Mucosa of descending colon (tissue), 3 donors: ENCODE data around the gene SNED1. TPM values are rescaled to one million over a fixed set of nuclear protein-coding genes. Genes with fewer than 3 reads are reported as not detected.

Experiments used
- ATAC-seq: fragments of 200-7000 bp; cut with Tn5 transposase; one replicate; pipeline ENCODE4 v1.9.1; 2020; ENCODE audit warnings: mild to moderate bottlenecking, moderate library complexity
- DNase-seq, 3 donors: peaks; one replicate each; pipeline ENCODE4 v3.0.0-alpha.2; 2020
- H3K36me3 ChIP-seq: fragments of 200-600 bp; one replicate; pipeline ENCODE4 v1.8.0; 2021; ENCODE audit warnings: low read depth, mild to moderate bottlenecking
- H3K4me1 ChIP-seq: fragments of 200-600 bp; one replicate; pipeline ENCODE4 v1.8.0; 2021; ENCODE audit warnings: low read depth, mild to moderate bottlenecking
- H3K4me3 ChIP-seq: fragments of 200-600 bp; one replicate; pipeline ENCODE4 v1.8.0; 2021; ENCODE audit warnings: mild to moderate bottlenecking
- H3K9me3 ChIP-seq: fragments of 200-600 bp; one replicate; pipeline ENCODE4 v1.8.0; 2021; ENCODE audit warnings: mild to moderate bottlenecking
- CTCF ChIP-seq: fragments of 200-600 bp; IDR thresholded peaks from one replicate; pipeline ENCODE4 v1.8.0; 2022; ENCODE audit warnings: antibody characterized with exemption, mild to moderate bottlenecking
- intact Hi-C, 2 donors: fragments of 100-400 bp; cut with DNase I in 1 of 2; cut with micrococcal nuclease in 1 of 2; formaldehyde crosslinking; loops; one replicate each; pipeline versions ENCODE4 v1.11.0 to v1.11.1; 2022; cut with DNase I, micrococcal nuclease
- total RNA-seq, 3 donors: library from RNA; stranded (reverse); fragmentation: NEBNext Ultra II Directional in 2 of 3; extraction: Animal tissue kit (Norgen Biotek cat#: 25700) in 2 of 3; gene quantifications; one replicate each; pipeline versions ENCODE4 v1.2.1 to v1.2.4, GENCODE V29; 2021 to 2023
- donor health status: DM: no; HTN: no; CAD: no; lungs with moderate emphysema.
- donor health status: DM: no; HTN: no; CAD: no.
- donor health status: DM: no; HTN: yes; CAD: no.

Gene SNED1
- total RNA-seq, 3 donors from 2014 or later = 7.0 to 16.3 (median 14.1) TPM

- ATAC-seq (no peak), DNase-seq (no peak)
- TF ChIP-seq CTCF = no peak
- intact Hi-C loops = no loop called here
- Histone ChIP-seq H3K4me1 (no peaks in the 10 kb centered on the region), H3K36me3 (no peaks in the 10 kb centered on the region), H3K9me3 (no peaks in the 10 kb centered on the region), H3K4me3 (no peak overlapping the region)
These were observed 71.9 kb downstream of the SNED1 start for GRCh38 chr2:241070361-241070760.

- DNase-seq = no peak
- no peak for ATAC-seq
- Histone ChIP-seq H3K4me1 (no peaks in the 10 kb centered on the region), H3K36me3 (no peaks in the 10 kb centered on the region), H3K9me3 (no peaks in the 10 kb centered on the region), H3K4me3 (no peak overlapping the region)
- no peak for TF ChIP-seq CTCF
- intact Hi-C loops = no loop called here
These were observed 72.6 kb downstream of the SNED1 start for GRCh38 chr2:241070811-241071676.

- intact Hi-C loops = no loop called here
- H3K9me3 ChIP-seq = no peaks in the 10 kb centered on the region
- H3K36me3 ChIP-seq = no peaks in the 10 kb centered on the region
- no peak overlapping the region for H3K4me3 ChIP-seq
- ATAC-seq (no peak), DNase-seq (no peak)
- TF ChIP-seq CTCF = no peak
- H3K4me1 ChIP-seq = no peaks in the 10 kb centered on the region
These were observed 73.3 kb downstream of the SNED1 start for GRCh38 chr2:241071677-241072111.

- no peak for TF ChIP-seq CTCF
- H3K9me3 ChIP-seq = no peaks in the 10 kb centered on the region
- DNase-seq (no peak), ATAC-seq (no peak)
- H3K4me1 ChIP-seq = no peaks in the 10 kb centered on the region
- intact Hi-C loops = no loop called here
- no peak overlapping the region for H3K4me3 ChIP-seq
- no peaks in the 10 kb centered on the region for H3K36me3 ChIP-seq
These were observed 73.7 kb downstream of the SNED1 start for GRCh38 chr2:241072151-241072550.

- DNase-seq = no peak
- Histone ChIP-seq H3K36me3 (no peaks in the 10 kb centered on the region), H3K9me3 (no peaks in the 10 kb centered on the region), H3K4me3 (no peak overlapping the region), H3K4me1 (no peaks in the 10 kb centered on the region)
- TF ChIP-seq CTCF = no peak
- intact Hi-C loops = no loop called here
- ATAC-seq = no peak
These were observed 74.2 kb downstream of the SNED1 start for GRCh38 chr2:241072553-241073165.
